A673 (cell line): Measurements from ENCODE around the gene SHISA2. TPM values are rescaled to one million over a fixed set of nuclear protein-coding genes. Genes with fewer than 3 reads are reported as not detected.

Experiments
- BruUV-seq: library from RNA; stranded (reverse); fragments of 400-500 nt; replicated peaks from 2 replicates; lab custom pipeline; 2021; lab: Mats Ljungman, UMichigan
- CTCF ChIA-PET: fragments of 300-600 bp; sonication (Branson Sonifier 250); formaldehyde crosslinking; loops from one replicate; lab custom pipeline; 2022; ENCODE audit warnings: antibody characterized with exemption; lab: Charles Lee
- POLR2A ChIA-PET: fragments of 300-600 bp; sonication (Branson Sonifier 250); formaldehyde crosslinking; loops from one replicate; lab custom pipeline; 2022; ENCODE audit warnings: antibody characterized with exemption; ENCODE audit not compliant: low non-redundant PET; lab: Charles Lee
- DNase-seq: peaks from one replicate; pipeline ENCODE4 v3.0.0-alpha.2; 2015; ENCODE audit warnings: low spot score
- H3K27ac ChIP-seq: fragments of 200-600 bp; sonication (generic); 2 replicates; pipeline ENCODE4 v1.5.1; 2016; ENCODE audit warnings: mixed run types, low read depth, mild to moderate bottlenecking, mixed read lengths, antibody characterized with exemption, low read length; ENCODE audit not compliant: poor library complexity, severe bottlenecking
- H3K27me3 ChIP-seq: fragments of 200-600 bp; sonication (generic); replicated peaks from 2 replicates; pipeline ENCODE4 v1.6.1; 2017; ENCODE audit warnings: mixed run types, low read depth, mild to moderate bottlenecking, mixed read lengths, antibody characterized with exemption, low read length; ENCODE audit not compliant: insufficient read depth, poor library complexity
- H3K36me3 ChIP-seq: fragments of 200-600 bp; sonication (generic); 2 replicates; pipeline ENCODE4 v1.6.1; 2016; ENCODE audit warnings: mixed run types, mild to moderate bottlenecking, mixed read lengths, antibody characterized with exemption, low read length; ENCODE audit not compliant: insufficient read depth, poor library complexity, severe bottlenecking
- H3K4me1 ChIP-seq: fragments of 200-600 bp; sonication (generic); 2 replicates; pipeline ENCODE4 v1.6.1; 2017; ENCODE audit warnings: mixed run types, mild to moderate bottlenecking, mixed read lengths, antibody characterized with exemption, low read length; ENCODE audit not compliant: insufficient read depth, poor library complexity, severe bottlenecking
- H3K4me3 ChIP-seq: fragments of 200-600 bp; sonication (generic); 2 replicates; pipeline ENCODE4 v1.5.1; 2016; ENCODE audit warnings: low read depth, mixed run types, mild to moderate bottlenecking, mixed read lengths, low read length; ENCODE audit not compliant: poor library complexity, severe bottlenecking
- H3K9me3 ChIP-seq: fragments of 200-600 bp; sonication (generic); 2 replicates; pipeline ENCODE4 v1.6.1; 2016; ENCODE audit warnings: mixed run types, low read depth, mild to moderate bottlenecking, mixed read lengths, antibody characterized with exemption, low read length; ENCODE audit not compliant: poor library complexity, severe bottlenecking
- EZH2 ChIP-seq: fragments of 200-600 bp; sonication (generic); IDR thresholded peaks from 2 replicates; pipeline ENCODE4 v1.6.1; 2017; ENCODE audit warnings: borderline replicate concordance, low read depth, mild to moderate bottlenecking, mixed read lengths, antibody characterized with exemption, low read length; ENCODE audit not compliant: poor library complexity, severe bottlenecking
- intact Hi-C: fragments of 100-400 bp; cut with micrococcal nuclease; formaldehyde crosslinking; loops from one replicate; pipeline ENCODE4 v1.10.0; 2022; ENCODE audit not compliant: unreplicated experiment
- total RNA-seq: library from RNA; stranded (reverse); gene quantifications from 2 replicates; pipeline ENCODE4 v1.2.3, GENCODE V29; 2021
- TF ChIP-seq, protein P1 (sequence below): fragments of 300-800, 200-600 bp; sonication (generic); conservative IDR thresholded peaks from 2 replicates; pipeline ENCODE4 v1.5.1; 2017; ENCODE audit warnings: low read depth, mild to moderate bottlenecking, antibody characterized with exemption, low read length, moderate library complexity, mixed read lengths

Gene SHISA2
- total RNA-seq, 1 experiment from 2014 or later = 1.2 TPM

DNA sequence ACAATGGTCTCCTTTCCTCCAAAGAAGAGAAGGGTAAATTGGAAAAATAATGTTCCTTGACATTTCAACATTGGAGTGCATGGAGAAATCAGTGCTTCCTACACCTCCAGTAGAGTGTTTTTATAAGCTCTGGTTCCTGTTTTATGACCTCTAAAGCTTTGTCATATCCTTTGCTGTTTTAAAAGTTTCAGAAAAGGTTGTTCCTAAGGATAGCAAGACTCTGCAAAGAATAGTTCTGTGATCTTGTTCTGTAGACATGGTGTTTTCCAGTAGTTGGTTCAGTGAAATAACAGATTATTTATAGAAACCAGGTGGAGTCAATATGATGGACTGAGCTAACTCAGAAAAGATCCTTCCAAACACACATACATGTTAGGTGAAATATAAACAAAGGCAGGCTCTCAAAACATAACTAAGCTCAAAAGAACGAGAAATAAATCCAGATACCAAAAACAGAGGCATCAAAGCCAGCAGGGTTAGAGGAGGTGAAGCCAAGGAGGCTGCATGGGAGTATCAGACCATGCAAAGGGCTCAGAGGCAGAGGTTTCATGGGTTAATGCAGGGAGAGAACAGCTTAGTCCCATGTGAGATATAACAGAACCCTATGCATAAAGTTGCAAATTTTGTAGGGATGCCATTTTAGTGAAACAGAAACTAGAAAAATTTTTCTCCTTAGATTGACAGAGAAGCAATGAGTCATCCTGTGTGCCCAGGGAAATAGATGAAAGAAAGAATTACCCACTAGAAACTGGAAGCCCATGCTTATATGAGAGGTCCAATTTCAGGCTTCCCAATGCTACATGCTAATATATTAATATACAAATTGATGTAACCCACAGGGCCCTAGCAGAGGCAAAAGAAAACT, 44.3 kb downstream of the SHISA2 start:
- DNase-seq = no peak
- BruUV-seq = no TSS peak
- POLR2A ChIA-PET = no interaction called here
- H3K27ac ChIP-seq = no peak overlapping the region
- no peaks in the 10 kb centered on the region for H3K9me3 ChIP-seq
- no peaks in the 10 kb centered on the region for H3K27me3 ChIP-seq
- TF ChIP-seq, protein P1, sequence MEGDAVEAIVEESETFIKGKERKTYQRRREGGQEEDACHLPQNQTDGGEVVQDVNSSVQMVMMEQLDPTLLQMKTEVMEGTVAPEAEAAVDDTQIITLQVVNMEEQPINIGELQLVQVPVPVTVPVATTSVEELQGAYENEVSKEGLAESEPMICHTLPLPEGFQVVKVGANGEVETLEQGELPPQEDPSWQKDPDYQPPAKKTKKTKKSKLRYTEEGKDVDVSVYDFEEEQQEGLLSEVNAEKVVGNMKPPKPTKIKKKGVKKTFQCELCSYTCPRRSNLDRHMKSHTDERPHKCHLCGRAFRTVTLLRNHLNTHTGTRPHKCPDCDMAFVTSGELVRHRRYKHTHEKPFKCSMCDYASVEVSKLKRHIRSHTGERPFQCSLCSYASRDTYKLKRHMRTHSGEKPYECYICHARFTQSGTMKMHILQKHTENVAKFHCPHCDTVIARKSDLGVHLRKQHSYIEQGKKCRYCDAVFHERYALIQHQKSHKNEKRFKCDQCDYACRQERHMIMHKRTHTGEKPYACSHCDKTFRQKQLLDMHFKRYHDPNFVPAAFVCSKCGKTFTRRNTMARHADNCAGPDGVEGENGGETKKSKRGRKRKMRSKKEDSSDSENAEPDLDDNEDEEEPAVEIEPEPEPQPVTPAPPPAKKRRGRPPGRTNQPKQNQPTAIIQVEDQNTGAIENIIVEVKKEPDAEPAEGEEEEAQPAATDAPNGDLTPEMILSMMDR = no peak
- TF ChIP-seq EZH2 = no peak
- no peaks in the 10 kb centered on the region for H3K4me1 ChIP-seq
- no peaks in the 10 kb centered on the region for H3K36me3 ChIP-seq
- CTCF ChIA-PET = no interaction called here
- intact Hi-C loops = no loop called here
- no peak overlapping the region for H3K4me3 ChIP-seq

Other genes starting within 250 kb of the SHISA2 start
- gene RNF6, start 170.3 kb upstream of the SHISA2 start, total RNA-seq = 33.5 and 42.2 TPM in 2 replicates
- gene CDK8, start 202.1 kb upstream of the SHISA2 start, total RNA-seq = 22.9 and 23.1 TPM in 2 replicates